H1 (cell line): ENCODE data around the gene TFDP3. TPM values are rescaled to one million over a fixed set of nuclear protein-coding genes. Genes with fewer than 3 reads are reported as not detected.

Experiments used
- CTCF ChIP-seq, 3 experiments: IDR thresholded peaks; 1 replicate in 2 of 3; 2 replicates in 1 of 3; pipeline versions ENCODE4 v1.5.1 to v1.6.1; 2011; ENCODE audit warnings: low read length in 3 of 3, mild to moderate bottlenecking in 3 of 3, inconsistent platforms in 2 of 3, low read depth in 1 of 3, moderate library complexity in 1 of 3; ENCODE audit not compliant: insufficient read depth in 1 of 3; ENCODE audit errors: control extremely low read depth in 1 of 3
- polyA plus RNA-seq, 7 experiments: library from polyadenylated mRNA; depleted of rRNA in 3 of 7; stranded (reverse) in 5 of 7; unstranded in 2 of 7; fragments of >200 nt in 5 of 7; fragments of 200-250 nt in 2 of 7; gene quantifications; 1 replicate in 5 of 7; 2 replicates in 1 of 7; 4 replicates in 1 of 7; pipeline versions ENCODE4 v1.2.1 to v1.2.3, GENCODE V29; 2011 to 2013; ENCODE audit warnings: missing spikeins in 2 of 7, mixed read lengths in 2 of 7
- total RNA-seq: library from RNA; stranded (reverse); fragmentation: NEBNext Ultra II Directional; extraction: Animal tissue kit (Norgen Biotek cat#: 25700); gene quantifications from 2 replicates; pipeline ENCODE4 v1.2.1, GENCODE V29; 2021

Gene TFDP3
- total and polyA plus RNA-seq, 2 of the 8 experiments (the other 6 are each of a cell fraction or from before 2014, with no cell fraction given), result not detected

GRCh38 chrX:133189195-133189594 is 29.0 kb downstream of the TFDP3 start (continued):
- no peak for TF ChIP-seq CTCF (IDR thresholded peaks at IDR 0.05; ENCODE audit: control extremely low read depth in 1 of 3, insufficient read depth in 1 of 3, low read depth in 1 of 3, low read length in 3 of 3)
- TF ChIP-seq, all 59 proteins: peak for 0
